ENCODE data around the gene PTK7. TPM values are rescaled to one million over a fixed set of nuclear protein-coding genes. Genes with fewer than 3 reads are reported as not detected.

PTK7 gene
- polyA plus RNA-seq, 1 donor: 35.7 TPM

- DNase-seq: no peak
- Histone ChIP-seq H3K4me3 (ENCODE audit: low read length) (no peak overlapping the region), H3K9me3 (ENCODE audit: control insufficient read depth, low read depth, low read length) (no peaks in the 10 kb centered on the region), H3K36me3 (ENCODE audit: control insufficient read depth, insufficient read depth, low read length) (no peaks in the 10 kb centered on the region), H3K27me3 (ENCODE audit: control insufficient read depth, insufficient read depth, low read length) (no peaks in the 10 kb centered on the region), H3K4me1 (ENCODE audit: control insufficient read depth, insufficient read depth, low read length) (peaks cover 24% of the 10 kb centered on the region), H3K27ac (ENCODE audit: low read length) (no peak overlapping the region)
- WGBS (ENCODE audit: insufficient coverage, low lambda C conversion rate): no CpG with 5 or more reads among the region's 8 CpGs
These were observed 10.0 kb downstream of the PTK7 start for GRCh38 chr6:43086022-43086658.

GRCh38 chr6:43088654-43089056 lies 12.5 kb downstream of the PTK7 start:
- H3K9me3 ChIP-seq (ENCODE audit: control insufficient read depth, low read depth, low read length): no peaks in the 10 kb centered on the region
- H3K4me3 ChIP-seq (ENCODE audit: low read length): no peak overlapping the region
- no CpG with 5 or more reads among the region's 4 CpGs for WGBS (ENCODE audit: insufficient coverage, low lambda C conversion rate)
- H3K36me3 ChIP-seq (ENCODE audit: control insufficient read depth, insufficient read depth, low read length): no peaks in the 10 kb centered on the region
- peaks cover 21% of the 10 kb centered on the region for H3K4me1 ChIP-seq (ENCODE audit: control insufficient read depth, insufficient read depth, low read length)
- DNase-seq: no peak
- no peak overlapping the region for H3K27ac ChIP-seq (ENCODE audit: low read length)
- H3K27me3 ChIP-seq (ENCODE audit: control insufficient read depth, insufficient read depth, low read length): no peaks in the 10 kb centered on the region

GRCh38 chr6:43089467-43089866 lies 13.4 kb downstream of the PTK7 start:
- Histone ChIP-seq H3K27ac (ENCODE audit: low read length) (peak overlapping the region; percentile 56), H3K4me3 (ENCODE audit: low read length) (no peak overlapping the region), H3K4me1 (ENCODE audit: control insufficient read depth, insufficient read depth, low read length) (peaks cover 21% of the 10 kb centered on the region), H3K36me3 (ENCODE audit: control insufficient read depth, insufficient read depth, low read length) (no peaks in the 10 kb centered on the region), H3K9me3 (ENCODE audit: control insufficient read depth, low read depth, low read length) (no peaks in the 10 kb centered on the region), H3K27me3 (ENCODE audit: control insufficient read depth, insufficient read depth, low read length) (no peaks in the 10 kb centered on the region)
- DNase-seq: no peak
- WGBS (ENCODE audit: insufficient coverage, low lambda C conversion rate): no CpG with 5 or more reads among the region's 4 CpGs

- H3K27me3 ChIP-seq (ENCODE audit: control insufficient read depth, insufficient read depth, low read length): no peaks in the 10 kb centered on the region
- H3K9me3 ChIP-seq (ENCODE audit: control insufficient read depth, low read depth, low read length): no peaks in the 10 kb centered on the region
- DNase-seq: peak in 1 of 2 donors; percentile 46
- peaks cover 21% of the 10 kb centered on the region for H3K4me1 ChIP-seq (ENCODE audit: control insufficient read depth, insufficient read depth, low read length)
- H3K4me3 ChIP-seq (ENCODE audit: low read length): no peak overlapping the region
- no peaks in the 10 kb centered on the region for H3K36me3 ChIP-seq (ENCODE audit: control insufficient read depth, insufficient read depth, low read length)
- peak overlapping the region; percentile 56 for H3K27ac ChIP-seq (ENCODE audit: low read length)
- WGBS (ENCODE audit: insufficient coverage, low lambda C conversion rate): no CpG with 5 or more reads among the region's 8 CpGs
These were observed 13.9 kb downstream of the PTK7 start for GRCh38 chr6:43089874-43090558.

- Histone ChIP-seq H3K4me1 (ENCODE audit: control insufficient read depth, insufficient read depth, low read length) (peaks cover 21% of the 10 kb centered on the region), H3K4me3 (ENCODE audit: low read length) (no peak overlapping the region), H3K27ac (ENCODE audit: low read length) (no peak overlapping the region), H3K9me3 (ENCODE audit: control insufficient read depth, low read depth, low read length) (no peaks in the 10 kb centered on the region), H3K36me3 (ENCODE audit: control insufficient read depth, insufficient read depth, low read length) (no peaks in the 10 kb centered on the region), H3K27me3 (ENCODE audit: control insufficient read depth, insufficient read depth, low read length) (no peaks in the 10 kb centered on the region)
- no CpG with 5 or more reads among the region's 2 CpGs for WGBS (ENCODE audit: insufficient coverage, low lambda C conversion rate)
- no peak for DNase-seq
These were observed 14.4 kb downstream of the PTK7 start for GRCh38 chr6:43090559-43090956.

GRCh38 chr6:43091020-43091419 lies 14.9 kb downstream of the PTK7 start:
- Histone ChIP-seq H3K9me3 (ENCODE audit: control insufficient read depth, low read depth, low read length) (no peaks in the 10 kb centered on the region), H3K27ac (ENCODE audit: low read length) (no peak overlapping the region), H3K4me3 (ENCODE audit: low read length) (no peak overlapping the region), H3K27me3 (ENCODE audit: control insufficient read depth, insufficient read depth, low read length) (no peaks in the 10 kb centered on the region), H3K4me1 (ENCODE audit: control insufficient read depth, insufficient read depth, low read length) (peaks cover 18% of the 10 kb centered on the region), H3K36me3 (ENCODE audit: control insufficient read depth, insufficient read depth, low read length) (no peaks in the 10 kb centered on the region)
- WGBS (ENCODE audit: insufficient coverage, low lambda C conversion rate): 83% methylated on average over 1 of the region's 5 CpGs
- no peak for DNase-seq

- H3K27me3 ChIP-seq (ENCODE audit: control insufficient read depth, insufficient read depth, low read length): no peaks in the 10 kb centered on the region
- no peaks in the 10 kb centered on the region for H3K9me3 ChIP-seq (ENCODE audit: control insufficient read depth, low read depth, low read length)
- H3K4me3 ChIP-seq (ENCODE audit: low read length): no peak overlapping the region
- 98% methylated on average over 5 of the region's 10 CpGs for WGBS (ENCODE audit: insufficient coverage, low lambda C conversion rate)
- no peak overlapping the region for H3K27ac ChIP-seq (ENCODE audit: low read length)
- peaks cover 16% of the 10 kb centered on the region for H3K4me1 ChIP-seq (ENCODE audit: control insufficient read depth, insufficient read depth, low read length)
- no peak for DNase-seq
- no peaks in the 10 kb centered on the region for H3K36me3 ChIP-seq (ENCODE audit: control insufficient read depth, insufficient read depth, low read length)
These were observed 15.4 kb downstream of the PTK7 start for GRCh38 chr6:43091436-43091991.

GRCh38 chr6:43092635-43093034 lies 16.5 kb downstream of the PTK7 start:
- no peak overlapping the region for H3K27ac ChIP-seq (ENCODE audit: low read length)
- no peaks in the 10 kb centered on the region for H3K36me3 ChIP-seq (ENCODE audit: control insufficient read depth, insufficient read depth, low read length)
- H3K27me3 ChIP-seq (ENCODE audit: control insufficient read depth, insufficient read depth, low read length): no peaks in the 10 kb centered on the region
- H3K4me1 ChIP-seq (ENCODE audit: control insufficient read depth, insufficient read depth, low read length): peaks cover 16% of the 10 kb centered on the region
- no peak overlapping the region for H3K4me3 ChIP-seq (ENCODE audit: low read length)
- H3K9me3 ChIP-seq (ENCODE audit: control insufficient read depth, low read depth, low read length): no peaks in the 10 kb centered on the region
- no peak for DNase-seq

- Histone ChIP-seq H3K9me3 (ENCODE audit: control insufficient read depth, low read depth, low read length) (no peaks in the 10 kb centered on the region), H3K36me3 (ENCODE audit: control insufficient read depth, insufficient read depth, low read length) (no peaks in the 10 kb centered on the region), H3K27ac (ENCODE audit: low read length) (peak overlapping the region; percentile 16), H3K4me1 (ENCODE audit: control insufficient read depth, insufficient read depth, low read length) (peaks cover 16% of the 10 kb centered on the region), H3K4me3 (ENCODE audit: low read length) (no peak overlapping the region), H3K27me3 (ENCODE audit: control insufficient read depth, insufficient read depth, low read length) (no peaks in the 10 kb centered on the region)
- WGBS (ENCODE audit: insufficient coverage, low lambda C conversion rate): 73% methylated on average over 2 of the region's 9 CpGs
- DNase-seq: no peak
These were observed 17.5 kb downstream of the PTK7 start for GRCh38 chr6:43093436-43094289.

- WGBS (ENCODE audit: insufficient coverage, low lambda C conversion rate): no CpG with 5 or more reads among the region's 7 CpGs
- Histone ChIP-seq H3K4me3 (ENCODE audit: low read length) (no peak overlapping the region), H3K27me3 (ENCODE audit: control insufficient read depth, insufficient read depth, low read length) (no peaks in the 10 kb centered on the region), H3K9me3 (ENCODE audit: control insufficient read depth, low read depth, low read length) (no peaks in the 10 kb centered on the region), H3K4me1 (ENCODE audit: control insufficient read depth, insufficient read depth, low read length) (peaks cover under 1% of the 10 kb centered on the region), H3K36me3 (ENCODE audit: control insufficient read depth, insufficient read depth, low read length) (no peaks in the 10 kb centered on the region), H3K27ac (ENCODE audit: low read length) (no peak overlapping the region)
- no peak for DNase-seq
These were observed 19.8 kb downstream of the PTK7 start for GRCh38 chr6:43095939-43096338.
